Tibial nerve (tissue), 4 donors: ENCODE measurements around the gene IFT57. TPM values are rescaled to one million over a fixed set of nuclear protein-coding genes. Genes with fewer than 3 reads are reported as not detected.

Experiments
- DNase-seq, 2 donors: peaks; one replicate each; pipeline ENCODE4 v3.0.0-alpha.2; 2019; ENCODE audit warnings: low spot score in 2 of 2
- H3K27ac ChIP-seq, 4 donors: fragments of 200-600 bp; sonication (generic) in 3 of 4; one replicate each; pipeline ENCODE4 v1.5.1; 2017 to 2019; ENCODE audit warnings: mild to moderate bottlenecking in 1 of 4
- H3K27me3 ChIP-seq, 2 donors: fragments of 200-600 bp; sonication (generic) in 1 of 2; one replicate each; pipeline versions ENCODE4 v1.5.1 to v1.6.0; 2017 to 2019
- H3K36me3 ChIP-seq, 3 donors: fragments of 200-600 bp; sonication (generic); one replicate each; pipeline ENCODE4 v1.5.1; 2018 to 2019
- H3K4me1 ChIP-seq, 4 donors: fragments of 200-600 bp; sonication (generic) in 3 of 4; one replicate each; pipeline ENCODE4 v1.5.1; 2017 to 2019
- H3K4me3 ChIP-seq, 4 donors: fragments of 200-600 bp; sonication (generic) in 3 of 4; one replicate each; pipeline ENCODE4 v1.5.1; 2017 to 2019; ENCODE audit warnings: mild to moderate bottlenecking in 1 of 4, moderate library complexity in 1 of 4
- H3K9me3 ChIP-seq, 4 donors: fragments of 200-600 bp; sonication (generic) in 3 of 4; one replicate each; pipeline ENCODE4 v1.5.1; 2017 to 2019
- CTCF ChIP-seq, 5 experiments: fragments of 200-600 bp in 3 of 5; fragments of 450-650 bp in 2 of 5; sonication (generic) in 3 of 5; IDR thresholded peaks; one replicate each; pipeline ENCODE4 v1.5.1; 2016 to 2019; ENCODE audit warnings: antibody characterized with exemption in 5 of 5, mild to moderate bottlenecking in 3 of 5, moderate library complexity in 2 of 5
- EP300 ChIP-seq, 2 donors: sonication (generic); formaldehyde crosslinking; IDR thresholded peaks; one replicate each; pipeline ENCODE4 v1.6.1; 2017; ENCODE audit warnings: antibody characterized with exemption in 2 of 2, mild to moderate bottlenecking in 1 of 2
- POLR2A ChIP-seq, 2 donors: fragments of 450-650 bp; IDR thresholded peaks; one replicate each; pipeline ENCODE4 v1.6.1; 2017; ENCODE audit warnings: antibody characterized with exemption in 2 of 2, mild to moderate bottlenecking in 2 of 2, moderate library complexity in 2 of 2
- WGBS, 2 donors: methylation state at CpG; one replicate each; pipeline ENCODE4 v1.1.5; 2018; 5-methylcytosine and 5-hydroxymethylcytosine counted together
- total RNA-seq, 4 donors: library from RNA; depleted of rRNA; stranded (reverse); fragments of >200 nt; gene quantifications; one replicate each; pipeline ENCODE4 v1.1.0, GENCODE V29; 2016

The IFT57 gene
- total RNA-seq, 4 donors from 2014 or later, result 49.6 to 97.1 (median 63.5) TPM

- no peak for DNase-seq
- no peak for TF ChIP-seq EP300 (IDR thresholded peaks at IDR 0.05)
- TF ChIP-seq POLR2A (IDR thresholded peaks at IDR 0.05), result no peak
- TF ChIP-seq CTCF (IDR thresholded peaks at IDR 0.05), result no peak
- H3K4me1 ChIP-seq, result peaks cover 0 to 33% (median 21%) of the 10 kb centered on the region in 4 donors
These were observed 3.0 kb upstream of the IFT57 start for GRCh38 chr3:108225221-108225620.

GRCh38 chr3:108223928-108224327 lies 1.7 kb upstream of the IFT57 start:
- 36 to 37% methylated on average over 4 of the region's 4 CpGs for WGBS, 2 donors
- TF ChIP-seq POLR2A (IDR thresholded peaks at IDR 0.05) (no peak), EP300 (IDR thresholded peaks at IDR 0.05) (peak in 1 of 2 donors; percentile 8), CTCF (IDR thresholded peaks at IDR 0.05) (no peak)
- Histone ChIP-seq H3K27me3 (no peaks in the 10 kb centered on the region), H3K4me1 (peaks cover 0 to 46% (median 22%) of the 10 kb centered on the region in 4 donors), H3K9me3 (no peaks in the 10 kb centered on the region), H3K36me3 (no peaks in the 10 kb centered on the region), H3K4me3 (no peak overlapping the region), H3K27ac (peak overlapping the region in 3 of 4 donors; percentile 81 to 94 (median 91))
- no peak for DNase-seq

More at GRCh38 chr3:108225221-108225620, 3.0 kb upstream of the IFT57 start:
- H3K9me3 ChIP-seq, result no peaks in the 10 kb centered on the region
- H3K36me3 ChIP-seq, result no peaks in the 10 kb centered on the region
- no peak overlapping the region for H3K27ac ChIP-seq
- no peak overlapping the region for H3K4me3 ChIP-seq
- 84 to 87% methylated on average over 1 of the region's 1 CpG for WGBS, 2 donors
- no peaks in the 10 kb centered on the region for H3K27me3 ChIP-seq

GRCh38 chr3:108222853-108223565 lies 785 bp upstream of the IFT57 start:
- Histone ChIP-seq H3K36me3 (peaks cover 0 to 2% (median 0%) of the 10 kb centered on the region in 3 donors), H3K27ac (peak overlapping the region; percentile 74 to 94 (median 86)), H3K9me3 (no peaks in the 10 kb centered on the region), H3K4me1 (peaks cover 0 to 52% (median 22%) of the 10 kb centered on the region in 4 donors), H3K27me3 (no peaks in the 10 kb centered on the region), H3K4me3 (peak overlapping the region; percentile 61 to 91 (median 76))
- TF ChIP-seq EP300 (IDR thresholded peaks at IDR 0.05), result no peak
- TF ChIP-seq POLR2A (IDR thresholded peaks at IDR 0.05), result no peak
- TF ChIP-seq CTCF (IDR thresholded peaks at IDR 0.05), result no peak
- 8 to 10% methylated on average over 5 of the region's 5 CpGs for WGBS, 2 donors
- DNase-seq, result no peak

GRCh38 chr3:108221393-108221792 lies 831 bp downstream of the IFT57 start:
- TF ChIP-seq POLR2A (IDR thresholded peaks at IDR 0.05) (no peak), EP300 (IDR thresholded peaks at IDR 0.05) (no peak), CTCF (IDR thresholded peaks at IDR 0.05) (no peak)
- Histone ChIP-seq H3K9me3 (no peaks in the 10 kb centered on the region), H3K36me3 (peaks cover 0 to 7% (median 0%) of the 10 kb centered on the region in 3 donors), H3K27me3 (no peaks in the 10 kb centered on the region), H3K27ac (peak overlapping the region; percentile 74 to 94 (median 86)), H3K4me1 (peaks cover 0 to 52% (median 22%) of the 10 kb centered on the region in 4 donors), H3K4me3 (peak overlapping the region; percentile 61 to 91 (median 76))
- 11 to 13% methylated on average over 6 of the region's 6 CpGs for WGBS, 2 donors
- DNase-seq, result no peak

GRCh38 chr3:108219336-108219735 lies 2.9 kb downstream of the IFT57 start:
- Histone ChIP-seq H3K36me3 (peaks cover 0 to 7% (median 0%) of the 10 kb centered on the region in 3 donors), H3K27me3 (no peaks in the 10 kb centered on the region), H3K9me3 (no peaks in the 10 kb centered on the region), H3K27ac (no peak overlapping the region), H3K4me1 (peaks cover 0 to 52% (median 20%) of the 10 kb centered on the region in 4 donors), H3K4me3 (no peak overlapping the region)
- WGBS, 2 donors, result 84 to 85% methylated on average over 9 of the region's 9 CpGs
- DNase-seq, result no peak
- no peak for TF ChIP-seq CTCF (IDR thresholded peaks at IDR 0.05)
- no peak for TF ChIP-seq EP300 (IDR thresholded peaks at IDR 0.05)
- TF ChIP-seq POLR2A (IDR thresholded peaks at IDR 0.05), result no peak
